Right lobe of liver (tissue), 6 donors: ENCODE results near the gene ABCB6. TPM values are rescaled to one million over a fixed set of nuclear protein-coding genes. Genes with fewer than 3 reads are reported as not detected.

Experiments
- ATAC-seq, 4 donors: fragments of 200-7000 bp; cut with Tn5 transposase; one replicate each; pipeline ENCODE4 v1.9.1; 2020; ENCODE audit warnings: mild to moderate bottlenecking in 4 of 4, moderate library complexity in 4 of 4
- DNase-seq, 3 donors: peaks; one replicate each; pipeline ENCODE4 v3.0.0-alpha.2; 2020
- H3K27ac ChIP-seq, 3 donors: fragments of 200-600 bp; one replicate each; pipeline ENCODE4 v1.8.0; 2022
- H3K27me3 ChIP-seq, 2 donors: fragments of 200-600 bp; one replicate each; pipeline ENCODE4 v1.8.0; 2022
- H3K36me3 ChIP-seq, 4 donors: fragments of 200-600 bp; sonication (generic) in 1 of 4; one replicate each; pipeline versions ENCODE4 v1.5.1 to v1.8.0; 2017 to 2022; ENCODE audit warnings: control low read depth in 1 of 4
- H3K4me1 ChIP-seq, 4 donors: fragments of 200-600 bp; sonication (generic) in 1 of 4; one replicate each; pipeline versions ENCODE4 v1.5.1 to v1.8.0; 2017 to 2022; ENCODE audit warnings: control low read depth in 1 of 4
- H3K4me3 ChIP-seq, 3 donors: fragments of 200-600 bp; one replicate each; pipeline ENCODE4 v1.8.0; 2022
- H3K9me3 ChIP-seq, 4 donors: fragments of 200-600 bp; sonication (generic) in 1 of 4; one replicate each; pipeline versions ENCODE4 v1.5.1 to v1.8.0; 2017 to 2022; ENCODE audit warnings: control low read depth in 1 of 4
- POLR2A ChIP-seq: fragments of 450-650 bp; IDR thresholded peaks from one replicate; pipeline ENCODE4 v1.6.1; 2017; ENCODE audit warnings: antibody characterized with exemption, mild to moderate bottlenecking
- WGBS: methylation state at CpG from one replicate; pipeline ENCODE4 v1.1.6; 2018; ENCODE audit warnings: low coverage, low lambda C conversion rate; ENCODE audit not compliant: insufficient coverage; ENCODE audit errors: missing lambda C conversion rate; 5-methylcytosine and 5-hydroxymethylcytosine counted together
- intact Hi-C, 2 donors: fragments of 100-400 bp; cut with DNase I; formaldehyde crosslinking; loops; one replicate each; pipeline versions ENCODE4 v1.11.2 to v1.14.1; 2022
- total RNA-seq, 6 experiments: library from RNA; depleted of rRNA in 2 of 6; stranded (reverse); fragments of >200 nt in 2 of 6; fragmentation: NEBNext Ultra II Directional in 3 of 6; extraction: Animal tissue kit (Norgen Biotek cat#: 25700) in 3 of 6; gene quantifications; one replicate each; pipeline versions ENCODE4 v1.1.0 to v1.2.4, GENCODE V29; 2016 to 2023
- TF ChIP-seq, protein P1 (sequence below), 4 donors: fragments of 200-600 bp in 3 of 4; fragments of 450-650 bp in 1 of 4; IDR thresholded peaks; one replicate each; pipeline versions ENCODE4 v1.5.1 to v1.8.0; 2016 to 2022; ENCODE audit warnings: antibody characterized with exemption in 4 of 4, mild to moderate bottlenecking in 2 of 4
- donor health status: DM: no; HTN: yes; CAD: no.
- donor health status: DM: no; HTN: no; CAD: no.
- donor health status: DM: no; HTN: no; CAD: no.
- donor health status: DM: no; HTN: yes; CAD: no.
- donor health status: DM: no; HTN: yes; CAD: no.

The ABCB6 gene
- total RNA-seq, 6 experiments from 2014 or later = 20.3 to 72.5 (median 37.3) TPM

DNA sequence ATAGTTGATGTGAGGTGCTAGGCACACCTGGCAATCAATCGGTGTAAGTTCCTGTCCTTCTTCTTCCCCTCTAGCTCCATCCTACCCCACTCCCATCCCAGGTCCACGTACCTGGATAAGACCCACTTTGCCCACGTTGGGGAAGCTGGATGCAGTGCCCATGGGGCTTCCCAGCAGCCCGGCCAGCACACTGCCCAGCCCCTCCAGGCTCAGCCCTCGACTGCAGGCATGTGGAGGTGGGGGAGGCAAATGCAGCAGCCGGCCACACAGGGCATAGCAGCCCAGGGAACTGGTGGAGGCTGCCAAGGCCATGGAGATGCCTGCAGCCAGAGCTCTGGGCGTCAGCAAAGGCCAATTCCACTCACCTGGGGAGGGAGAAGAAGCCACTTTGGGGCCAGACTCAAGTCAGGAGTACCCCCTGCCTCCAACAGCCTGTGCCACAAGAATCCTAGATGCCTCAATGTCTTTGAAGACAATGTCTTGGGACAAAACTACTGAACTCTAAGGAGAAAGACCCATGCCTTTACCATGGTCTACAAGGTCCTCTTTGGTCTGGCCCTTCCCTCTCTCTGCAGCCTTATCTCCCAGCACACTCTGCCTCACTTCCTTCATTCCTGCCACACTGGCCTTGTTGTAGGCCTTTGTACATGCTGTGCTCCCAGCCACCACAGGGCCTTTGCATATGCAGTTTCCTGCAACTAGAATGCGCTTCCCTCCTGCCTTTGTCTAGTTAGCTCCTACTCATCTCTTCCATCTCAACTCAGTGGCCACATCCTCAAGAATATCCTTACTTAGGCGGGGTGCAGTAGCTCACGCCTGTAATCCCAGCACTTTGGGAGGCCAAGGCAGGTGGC is 53.5 kb downstream of the ABCB6 start:
- no peak overlapping the region for H3K27ac ChIP-seq
- ATAC-seq = no peak
- H3K27me3 ChIP-seq = no peaks in the 10 kb centered on the region
- H3K36me3 ChIP-seq = no peaks in the 10 kb centered on the region
- H3K9me3 ChIP-seq = no peaks in the 10 kb centered on the region
- WGBS = 89% methylated on average over 6 of the region's 10 CpGs
- no peak overlapping the region for H3K4me3 ChIP-seq
- DNase-seq = no peak
- TF ChIP-seq POLR2A = no peak
- TF ChIP-seq, protein P1, sequence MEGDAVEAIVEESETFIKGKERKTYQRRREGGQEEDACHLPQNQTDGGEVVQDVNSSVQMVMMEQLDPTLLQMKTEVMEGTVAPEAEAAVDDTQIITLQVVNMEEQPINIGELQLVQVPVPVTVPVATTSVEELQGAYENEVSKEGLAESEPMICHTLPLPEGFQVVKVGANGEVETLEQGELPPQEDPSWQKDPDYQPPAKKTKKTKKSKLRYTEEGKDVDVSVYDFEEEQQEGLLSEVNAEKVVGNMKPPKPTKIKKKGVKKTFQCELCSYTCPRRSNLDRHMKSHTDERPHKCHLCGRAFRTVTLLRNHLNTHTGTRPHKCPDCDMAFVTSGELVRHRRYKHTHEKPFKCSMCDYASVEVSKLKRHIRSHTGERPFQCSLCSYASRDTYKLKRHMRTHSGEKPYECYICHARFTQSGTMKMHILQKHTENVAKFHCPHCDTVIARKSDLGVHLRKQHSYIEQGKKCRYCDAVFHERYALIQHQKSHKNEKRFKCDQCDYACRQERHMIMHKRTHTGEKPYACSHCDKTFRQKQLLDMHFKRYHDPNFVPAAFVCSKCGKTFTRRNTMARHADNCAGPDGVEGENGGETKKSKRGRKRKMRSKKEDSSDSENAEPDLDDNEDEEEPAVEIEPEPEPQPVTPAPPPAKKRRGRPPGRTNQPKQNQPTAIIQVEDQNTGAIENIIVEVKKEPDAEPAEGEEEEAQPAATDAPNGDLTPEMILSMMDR (IDR thresholded peaks at IDR 0.05) = no peak
- H3K4me1 ChIP-seq = peaks cover 0 to 12% (median 4%) of the 10 kb centered on the region in 4 donors
- intact Hi-C loops = loop anchor here in 1 of 2 donors (5.0 kb wide), 1 partner anchor 137 kb away; no protein-coding TSS in a partner anchor

DNA sequence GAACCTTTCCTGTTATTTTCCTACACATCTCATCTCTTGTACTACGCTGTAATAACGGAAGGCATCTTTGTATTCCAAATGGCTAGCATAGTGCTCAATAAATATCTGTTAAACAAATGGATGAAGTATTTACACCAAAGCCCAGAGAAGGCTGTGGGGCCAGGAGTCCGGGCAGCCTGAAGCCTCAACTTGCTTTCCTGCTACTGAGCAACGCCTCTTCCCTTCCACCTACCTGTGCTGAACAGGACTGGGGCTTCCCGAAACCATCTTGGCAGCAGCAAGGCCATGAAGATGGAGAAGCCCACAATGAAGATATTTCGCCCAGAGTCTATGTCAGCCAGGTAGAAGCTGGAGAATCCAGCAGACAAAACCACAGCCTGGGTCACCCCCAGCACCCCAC is 55.6 kb downstream of the ABCB6 start:
- Histone ChIP-seq H3K27ac (no peak overlapping the region), H3K4me1 (peaks cover 0 to 11% (median 2%) of the 10 kb centered on the region in 4 donors), H3K9me3 (no peaks in the 10 kb centered on the region), H3K27me3 (no peaks in the 10 kb centered on the region), H3K36me3 (no peaks in the 10 kb centered on the region), H3K4me3 (no peak overlapping the region)
- TF ChIP-seq, protein P1 (IDR thresholded peaks at IDR 0.05) = no peak
- TF ChIP-seq POLR2A = no peak
- intact Hi-C loops = loop anchor here (5.0 kb wide), 2 partner anchors 49 to 134 kb away; no protein-coding TSS in a partner anchor
- whole genome bisulfite sequencing = 85% methylated on average over 5 of the region's 6 CpGs
- no peak for ATAC-seq
- no peak for DNase-seq

DNA sequence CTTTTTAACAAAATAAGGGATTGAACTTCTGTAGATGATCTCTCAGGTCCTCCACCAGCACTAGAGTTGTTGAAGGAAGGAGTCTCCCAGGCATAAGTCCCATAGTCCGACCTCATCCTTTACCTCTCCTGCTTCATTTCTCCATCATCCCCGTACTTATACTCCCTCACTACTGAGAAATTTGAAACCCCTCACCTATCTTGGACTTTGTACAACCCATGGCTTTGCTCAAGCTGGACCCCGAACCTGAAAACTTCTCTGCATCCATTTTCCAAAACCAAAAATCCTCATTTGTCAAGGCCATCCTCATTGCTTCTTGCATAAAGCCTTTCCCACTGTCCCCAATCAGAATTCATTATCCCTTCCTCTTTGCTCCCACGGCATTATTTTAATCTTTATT is 57.7 kb downstream of the ABCB6 start:
- Histone ChIP-seq H3K36me3 (peaks cover 0 to 11% (median 0%) of the 10 kb centered on the region in 4 donors), H3K9me3 (no peaks in the 10 kb centered on the region), H3K27me3 (no peaks in the 10 kb centered on the region), H3K27ac (peak overlapping the region; percentile 84 to 89 (median 86)), H3K4me1 (peaks cover 0 to 11% (median 2%) of the 10 kb centered on the region in 4 donors), H3K4me3 (peak overlapping the region; percentile 58 to 70 (median 66))
- 53% methylated on average over 4 of the region's 4 CpGs for WGBS
- intact Hi-C loops = loop anchor here (5.0 kb wide), 2 partner anchors 51 to 136 kb away; no protein-coding TSS in a partner anchor
- TF ChIP-seq, protein P1 (IDR thresholded peaks at IDR 0.05) = no peak
- no peak for TF ChIP-seq POLR2A
- DNase-seq (no peak), ATAC-seq (no peak)

DNA sequence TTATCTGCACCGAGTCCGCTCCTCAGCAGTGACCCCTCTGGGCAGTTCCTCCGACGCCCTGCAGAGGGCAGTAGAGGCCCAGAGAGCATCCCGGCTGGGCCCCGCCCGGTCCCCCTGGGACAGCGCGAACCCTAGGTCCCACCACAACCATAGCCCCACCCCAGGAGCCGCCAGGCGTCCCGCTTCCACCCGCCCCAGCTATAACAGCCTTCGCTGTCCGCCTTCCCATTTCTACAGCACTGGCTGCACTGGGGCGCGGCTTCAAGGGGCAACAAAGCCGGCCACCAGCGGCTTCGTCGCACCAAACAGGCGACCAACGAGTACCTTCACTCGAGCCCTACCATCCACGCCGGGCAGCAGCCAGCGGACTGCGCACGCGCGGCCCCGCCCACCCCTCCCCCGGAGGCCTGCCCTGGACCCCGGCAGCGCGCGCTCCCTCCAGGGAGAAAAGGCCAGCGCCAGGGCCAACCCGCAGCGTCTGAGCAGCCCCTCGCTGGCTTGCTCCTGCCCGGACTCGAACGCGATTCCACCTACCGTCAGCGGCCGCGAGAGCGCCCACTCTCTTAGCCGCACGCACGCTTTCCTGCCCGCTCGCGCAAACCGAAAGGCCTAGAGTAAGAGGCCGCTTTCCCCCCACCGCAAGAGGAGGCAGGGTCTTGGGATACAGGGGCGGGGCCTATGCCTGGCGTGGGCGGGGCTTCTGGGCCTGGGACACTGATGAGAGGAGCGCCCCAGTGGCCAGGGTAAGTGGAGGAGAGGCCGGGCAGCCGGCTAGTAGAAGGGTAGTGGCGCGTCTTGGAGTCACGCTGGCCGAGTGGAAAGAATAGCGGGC is 58.4 kb downstream of the ABCB6 start, which contains the start of gene NHEJ1:
Gene NHEJ1 (minus strand): TSS at position 630 of the 832 bp plus-strand sequence. CDS start 2,453 bp downstream, outside the sequence.
- H3K9me3 ChIP-seq = no peaks in the 10 kb centered on the region
- WGBS = 0% methylated on average over 4 of the region's 70 CpGs
- H3K27me3 ChIP-seq = no peaks in the 10 kb centered on the region
- ATAC-seq = peak; percentile 95 to 99 (median 96)
- H3K27ac ChIP-seq = peak within 1 kb of the TSS; percentile 84 to 89 (median 86)
- H3K4me1 ChIP-seq = peaks cover 0 to 11% (median 2%) of the 10 kb centered on the region in 4 donors
- peak; percentile 60 for TF ChIP-seq POLR2A
- TF ChIP-seq, protein P1 (IDR thresholded peaks at IDR 0.05) = peak; percentile 96 to 100 (median 98)
- intact Hi-C loops = loop anchor here (5.0 kb wide), 2 partner anchors 52 to 137 kb away; no protein-coding TSS in a partner anchor
- peak; percentile 97 to 99 (median 98) for DNase-seq
- peaks cover 0 to 11% (median 0%) of the 10 kb centered on the region in 4 donors for H3K36me3 ChIP-seq
- H3K4me3 ChIP-seq = peak within 1 kb of the TSS; percentile 58 to 70 (median 66)
